Keratinocyte (primary cell): Measurements from ENCODE around the gene FRS3. TPM values are rescaled to one million over a fixed set of nuclear protein-coding genes. Genes with fewer than 3 reads are reported as not detected.

Experiments used
- DNase-seq: peaks from one replicate; pipeline ENCODE4 v3.0.0-alpha.2; 2011; ENCODE audit warnings: low read depth, missing footprints, low spot score
- FAIRE-seq: peaks from 2 replicates; lab custom pipeline; 2011; peaks lifted over from hg19 to GRCh38; lab: Jason Lieb, UNC
- H2AFZ ChIP-seq: 2 replicates; pipeline ENCODE4 v1.6.0; 2012; ENCODE audit warnings: low read length, control low read depth, inconsistent platforms; ENCODE audit not compliant: control insufficient read depth
- H3K27ac ChIP-seq: 2 replicates; pipeline ENCODE4 v1.5.1; 2011; ENCODE audit warnings: low read length; ENCODE audit not compliant: control insufficient read depth, insufficient read depth
- H3K27me3 ChIP-seq: 3 replicates; pipeline ENCODE4 v1.6.0; 2011; ENCODE audit warnings: low read length; ENCODE audit not compliant: control insufficient read depth, insufficient read depth; ENCODE audit errors: extremely low read depth
- H3K36me3 ChIP-seq, 2 experiments: 2 replicates in 1 of 2; 3 replicates in 1 of 2; pipeline ENCODE4 v1.5.1; 2011; ENCODE audit warnings: low read length in 2 of 2, mild to moderate bottlenecking in 1 of 2; ENCODE audit not compliant: control insufficient read depth in 2 of 2, insufficient read depth in 2 of 2; ENCODE audit errors: extremely low read depth in 1 of 2
- H3K4me1 ChIP-seq: 3 replicates; pipeline ENCODE4 v1.5.1; 2011; ENCODE audit warnings: low read length; ENCODE audit not compliant: control insufficient read depth, insufficient read depth; ENCODE audit errors: extremely low read depth
- H3K4me2 ChIP-seq: 3 replicates; pipeline ENCODE4 v1.6.0; 2011; ENCODE audit warnings: low read depth, low read length; ENCODE audit not compliant: control insufficient read depth, insufficient read depth; ENCODE audit errors: extremely low read depth
- H3K4me3 ChIP-seq, 3 experiments: fragments of 200-600 bp in 1 of 3; sonication (generic) in 1 of 3; 2 replicates in 2 of 3; 3 replicates in 1 of 3; pipeline ENCODE4 v1.5.1; 2011 to 2016; ENCODE audit warnings: low read length in 3 of 3, mild to moderate bottlenecking in 3 of 3, control low read depth in 2 of 3, inconsistent platforms in 1 of 3, low read depth in 1 of 3, mixed read lengths in 1 of 3, mixed run types in 1 of 3, moderate library complexity in 1 of 3; ENCODE audit not compliant: control insufficient read depth in 2 of 3, insufficient read depth in 2 of 3; ENCODE audit errors: extremely low read depth in 1 of 3
- H3K79me2 ChIP-seq: 2 replicates; pipeline ENCODE4 v1.6.0; 2012; ENCODE audit warnings: low read length; ENCODE audit not compliant: control insufficient read depth, insufficient read depth
- H3K9ac ChIP-seq: 3 replicates; pipeline ENCODE4 v1.6.0; 2011; ENCODE audit warnings: low read length; ENCODE audit not compliant: control insufficient read depth, insufficient read depth; ENCODE audit errors: extremely low read depth
- H3K9me1 ChIP-seq: 3 replicates; pipeline ENCODE4 v1.6.0; 2011; ENCODE audit warnings: low read length; ENCODE audit not compliant: control insufficient read depth, insufficient read depth; ENCODE audit errors: extremely low read depth
- H3K9me3 ChIP-seq: 2 replicates; pipeline ENCODE4 v1.5.1; 2012; ENCODE audit warnings: low read depth, low read length; ENCODE audit not compliant: control insufficient read depth
- H4K20me1 ChIP-seq: 3 replicates; pipeline ENCODE4 v1.6.0; 2011; ENCODE audit warnings: low read length; ENCODE audit not compliant: control insufficient read depth, insufficient read depth; ENCODE audit errors: extremely low read depth
- CTCF ChIP-seq, 3 experiments: IDR thresholded peaks in 1 of 3; conservative IDR thresholded peaks in 1 of 3; optimal IDR thresholded peaks in 1 of 3; 2 replicates in 2 of 3; 3 replicates in 1 of 3; pipeline versions ENCODE3 to v1.5.1; 2011; ENCODE audit warnings: low read length in 3 of 3, mild to moderate bottlenecking in 3 of 3, moderate library complexity in 2 of 3, control low read depth in 1 of 3, inconsistent platforms in 1 of 3; ENCODE audit not compliant: insufficient read depth in 2 of 3; ENCODE audit errors: extremely low read depth in 1 of 3
- EZH2 ChIP-seq: IDR thresholded peaks from one replicate; pipeline ENCODE4 v1.6.1; 2012; ENCODE audit warnings: inconsistent platforms, mild to moderate bottlenecking, low read length, moderate library complexity
- dilution Hi-C: fragments of 300-500 bp; cut with MboI; formaldehyde crosslinking; loops from one replicate; pipeline ENCODE4 v1.7.0; 2020; ENCODE audit warnings: low sequenced_read_pairs; ENCODE audit not compliant: extremely low pct_ligation_motif_present
- polyA plus RNA-seq, 5 experiments: library from polyadenylated mRNA; depleted of rRNA in 3 of 5; stranded (reverse) in 3 of 5; stranded (forward) in 1 of 5; unstranded in 1 of 5; fragments of >200 nt; gene quantifications; 1 replicate in 1 of 5; 2 replicates in 3 of 5; 3 replicates in 1 of 5; pipeline versions ENCODE4 v1.2.1 to v1.2.3, GENCODE V29; 2011 to 2012; ENCODE audit warnings: missing spikeins in 2 of 5, low read depth in 1 of 5, low replicate concordance in 1 of 5

The FRS3 gene
- polyA plus RNA-seq, 1 donor (not counting 4 experiments of a cell fraction or from before 2014, with no cell fraction given), result 2.0 TPM

GRCh38 chr6:41759106-41759904, 20.4 kb downstream of the FRS3 start:
- no peak overlapping the region for H3K4me3 ChIP-seq
- TF ChIP-seq CTCF (optimal IDR thresholded peaks at IDR 0.05 in 1 of 3, IDR thresholded peaks at IDR 0.05 in 1 of 3, conservative IDR thresholded peaks at IDR 0.05 in 1 of 3; ENCODE audit: extremely low read depth in 1 of 3, insufficient read depth in 2 of 3, low read length in 3 of 3), result no peak
- TF ChIP-seq EZH2, result no peak
- H3K9me3 ChIP-seq, result no peaks in the 10 kb centered on the region
- dilution Hi-C loops, result no loop called here
- no peak overlapping the region for H3K4me2 ChIP-seq
- FAIRE-seq (no peak), DNase-seq (no peak)
- H3K27ac ChIP-seq, result no peak overlapping the region
- no peaks in the 10 kb centered on the region for H3K27me3 ChIP-seq
- no peaks in the 10 kb centered on the region for H4K20me1 ChIP-seq
- H2AFZ ChIP-seq, result no peak overlapping the region
- H3K36me3 ChIP-seq, result no peaks in the 10 kb centered on the region
- H3K9me1 ChIP-seq, result no peaks in the 10 kb centered on the region
- no peak overlapping the region for H3K9ac ChIP-seq
- no peaks in the 10 kb centered on the region for H3K4me1 ChIP-seq
- no peaks in the 10 kb centered on the region for H3K79me2 ChIP-seq

GRCh38 chr6:41758641-41759035, 21.1 kb downstream of the FRS3 start:
- TF ChIP-seq CTCF (optimal IDR thresholded peaks at IDR 0.05 in 1 of 3, IDR thresholded peaks at IDR 0.05 in 1 of 3, conservative IDR thresholded peaks at IDR 0.05 in 1 of 3; ENCODE audit: extremely low read depth in 1 of 3, insufficient read depth in 2 of 3, low read length in 3 of 3) (no peak), EZH2 (no peak)
- DNase-seq (no peak), FAIRE-seq (no peak)
- Histone ChIP-seq H3K9me1 (no peaks in the 10 kb centered on the region), H4K20me1 (no peaks in the 10 kb centered on the region), H3K4me2 (no peak overlapping the region), H3K4me1 (no peaks in the 10 kb centered on the region), H3K27me3 (peaks cover 5% of the 10 kb centered on the region), H3K27ac (no peak overlapping the region), H3K4me3 (no peak overlapping the region), H2AFZ (no peak overlapping the region), H3K79me2 (no peaks in the 10 kb centered on the region), H3K36me3 (no peaks in the 10 kb centered on the region), H3K9me3 (no peaks in the 10 kb centered on the region), H3K9ac (no peak overlapping the region)
- dilution Hi-C loops, result no loop called here
